ENCODE data around the gene F2RL1. TPM values are rescaled to one million over a fixed set of nuclear protein-coding genes. Genes with fewer than 3 reads are reported as not detected.

Gene F2RL1
- total and polyA plus RNA-seq, 2 of the 13 experiments (the other 11 are each of a cell fraction or from before 2014, with no cell fraction given): 9.9 to 23.0 TPM

DNA sequence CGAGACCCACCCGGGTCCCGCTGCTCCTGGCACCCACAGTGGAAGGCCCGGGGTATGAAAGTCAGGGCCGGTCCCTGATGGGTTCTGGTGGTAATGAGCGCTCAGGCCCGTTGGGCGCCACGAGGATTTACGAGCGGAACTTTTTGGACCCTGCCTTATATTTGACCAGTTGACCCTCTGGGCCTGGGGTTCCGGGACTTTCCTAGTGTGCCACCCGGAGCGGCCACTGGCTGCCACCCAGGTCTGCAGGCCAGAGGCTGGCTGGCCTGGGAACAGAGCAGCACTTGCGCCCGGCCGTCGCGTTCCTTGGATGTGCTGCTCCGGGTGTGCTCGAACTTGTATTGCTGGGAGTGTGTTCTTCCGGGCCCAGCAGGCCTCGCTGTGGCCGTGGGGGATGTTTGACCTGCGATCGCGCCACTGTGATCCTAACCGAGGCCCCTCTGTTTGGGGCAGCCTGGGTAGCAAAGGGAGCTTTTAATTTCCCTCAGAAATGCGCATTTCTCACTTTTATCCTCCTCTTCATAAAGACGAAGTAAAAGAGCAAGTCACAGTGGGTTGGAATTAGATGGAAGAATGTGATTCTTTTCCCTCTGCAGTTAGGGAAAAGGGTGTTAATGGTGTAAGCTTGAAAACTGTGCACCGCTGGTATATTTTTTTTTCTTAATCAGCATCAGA, 1.2 kb downstream of the F2RL1 start (continued):
- TF ChIP-seq ZNF343 (CRISPR knock-in tag; IDR thresholded peaks at IDR 0.05): no peak
- no peak for TF ChIP-seq FOSL2 (CRISPR knock-in tag; IDR thresholded peaks at IDR 0.05)
- TF ChIP-seq MTF1 (CRISPR knock-in tag; IDR thresholded peaks at IDR 0.05): no peak
- no peak for TF ChIP-seq CCDC6 (CRISPR knock-in tag; IDR thresholded peaks at IDR 0.05)
- TF ChIP-seq, protein P1, sequence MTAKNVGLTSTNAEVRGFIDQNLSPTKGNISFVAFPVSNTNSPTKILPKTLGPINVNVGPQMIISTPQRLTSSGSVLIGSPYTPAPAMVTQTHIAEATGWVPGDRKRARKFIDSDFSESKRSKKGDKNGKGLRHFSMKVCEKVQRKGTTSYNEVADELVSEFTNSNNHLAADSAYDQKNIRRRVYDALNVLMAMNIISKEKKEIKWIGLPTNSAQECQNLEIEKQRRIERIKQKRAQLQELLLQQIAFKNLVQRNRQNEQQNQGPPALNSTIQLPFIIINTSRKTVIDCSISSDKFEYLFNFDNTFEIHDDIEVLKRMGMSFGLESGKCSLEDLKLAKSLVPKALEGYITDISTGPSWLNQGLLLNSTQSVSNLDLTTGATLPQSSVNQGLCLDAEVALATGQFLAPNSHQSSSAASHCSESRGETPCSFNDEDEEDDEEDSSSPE (CRISPR knock-in tag; IDR thresholded peaks at IDR 0.05): no peak
- TF ChIP-seq GATA4 (IDR thresholded peaks at IDR 0.05; ENCODE audit: borderline replicate concordance, low read depth): no peak
- TF ChIP-seq NCOA5 (CRISPR knock-in tag; IDR thresholded peaks at IDR 0.05): no peak
- no peak for TF ChIP-seq POLR2AphosphoS2 (IDR thresholded peaks at IDR 0.05; ENCODE audit: low read depth, low read length)
- no peak for TF ChIP-seq NPAS2 (CRISPR knock-in tag; IDR thresholded peaks at IDR 0.05; ENCODE audit: borderline replicate concordance)
- no peak for TF ChIP-seq ZNF75D (CRISPR knock-in tag; IDR thresholded peaks at IDR 0.05; ENCODE audit: borderline replicate concordance)
- TF ChIP-seq ZFY (CRISPR knock-in tag; IDR thresholded peaks at IDR 0.05): peak; percentile 71
- TF ChIP-seq, protein P2, sequence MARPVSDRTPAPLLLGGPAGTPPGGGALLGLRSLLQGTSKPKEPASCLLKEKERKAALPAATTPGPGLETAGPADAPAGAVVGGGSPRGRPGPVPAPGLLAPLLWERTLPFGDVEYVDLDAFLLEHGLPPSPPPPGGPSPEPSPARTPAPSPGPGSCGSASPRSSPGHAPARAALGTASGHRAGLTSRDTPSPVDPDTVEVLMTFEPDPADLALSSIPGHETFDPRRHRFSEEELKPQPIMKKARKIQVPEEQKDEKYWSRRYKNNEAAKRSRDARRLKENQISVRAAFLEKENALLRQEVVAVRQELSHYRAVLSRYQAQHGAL (CRISPR knock-in tag; IDR thresholded peaks at IDR 0.05; ENCODE audit: not compliant biosample characterization): no peak
- no peak for TF ChIP-seq FOXO1 (CRISPR knock-in tag; IDR thresholded peaks at IDR 0.05)
- TF ChIP-seq, protein P3, sequence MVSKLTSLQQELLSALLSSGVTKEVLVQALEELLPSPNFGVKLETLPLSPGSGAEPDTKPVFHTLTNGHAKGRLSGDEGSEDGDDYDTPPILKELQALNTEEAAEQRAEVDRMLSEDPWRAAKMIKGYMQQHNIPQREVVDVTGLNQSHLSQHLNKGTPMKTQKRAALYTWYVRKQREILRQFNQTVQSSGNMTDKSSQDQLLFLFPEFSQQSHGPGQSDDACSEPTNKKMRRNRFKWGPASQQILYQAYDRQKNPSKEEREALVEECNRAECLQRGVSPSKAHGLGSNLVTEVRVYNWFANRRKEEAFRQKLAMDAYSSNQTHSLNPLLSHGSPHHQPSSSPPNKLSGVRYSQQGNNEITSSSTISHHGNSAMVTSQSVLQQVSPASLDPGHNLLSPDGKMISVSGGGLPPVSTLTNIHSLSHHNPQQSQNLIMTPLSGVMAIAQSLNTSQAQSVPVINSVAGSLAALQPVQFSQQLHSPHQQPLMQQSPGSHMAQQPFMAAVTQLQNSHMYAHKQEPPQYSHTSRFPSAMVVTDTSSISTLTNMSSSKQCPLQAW (CRISPR knock-in tag; IDR thresholded peaks at IDR 0.05): no peak
- no peak for TF ChIP-seq KDM6A (CRISPR knock-in tag; IDR thresholded peaks at IDR 0.05; ENCODE audit: low read depth)
- no peak for TF ChIP-seq XBP1 (CRISPR knock-in tag; IDR thresholded peaks at IDR 0.05)
- TF ChIP-seq, protein P4, sequence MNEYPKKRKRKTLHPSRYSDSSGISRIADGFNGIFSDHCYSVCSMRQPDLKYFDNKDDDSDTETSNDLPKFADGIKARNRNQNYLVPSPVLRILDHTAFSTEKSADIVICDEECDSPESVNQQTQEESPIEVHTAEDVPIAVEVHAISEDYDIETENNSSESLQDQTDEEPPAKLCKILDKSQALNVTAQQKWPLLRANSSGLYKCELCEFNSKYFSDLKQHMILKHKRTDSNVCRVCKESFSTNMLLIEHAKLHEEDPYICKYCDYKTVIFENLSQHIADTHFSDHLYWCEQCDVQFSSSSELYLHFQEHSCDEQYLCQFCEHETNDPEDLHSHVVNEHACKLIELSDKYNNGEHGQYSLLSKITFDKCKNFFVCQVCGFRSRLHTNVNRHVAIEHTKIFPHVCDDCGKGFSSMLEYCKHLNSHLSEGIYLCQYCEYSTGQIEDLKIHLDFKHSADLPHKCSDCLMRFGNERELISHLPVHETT (CRISPR knock-in tag; conservative IDR thresholded peaks at IDR 0.05): no peak
- TF ChIP-seq ZBTB7B (CRISPR knock-in tag; IDR thresholded peaks at IDR 0.05): no peak
- no peak for TF ChIP-seq ZSCAN30 (CRISPR knock-in tag; IDR thresholded peaks at IDR 0.05)
- TF ChIP-seq AKAP8 (CRISPR knock-in tag; IDR thresholded peaks at IDR 0.05): no peak
- peak; percentile 49; the same call in 1 of the 2 replicates for TF ChIP-seq MYC (CRISPR knock-in tag; IDR thresholded peaks at IDR 0.05; ENCODE audit: borderline replicate concordance)
- TF ChIP-seq, protein P5, sequence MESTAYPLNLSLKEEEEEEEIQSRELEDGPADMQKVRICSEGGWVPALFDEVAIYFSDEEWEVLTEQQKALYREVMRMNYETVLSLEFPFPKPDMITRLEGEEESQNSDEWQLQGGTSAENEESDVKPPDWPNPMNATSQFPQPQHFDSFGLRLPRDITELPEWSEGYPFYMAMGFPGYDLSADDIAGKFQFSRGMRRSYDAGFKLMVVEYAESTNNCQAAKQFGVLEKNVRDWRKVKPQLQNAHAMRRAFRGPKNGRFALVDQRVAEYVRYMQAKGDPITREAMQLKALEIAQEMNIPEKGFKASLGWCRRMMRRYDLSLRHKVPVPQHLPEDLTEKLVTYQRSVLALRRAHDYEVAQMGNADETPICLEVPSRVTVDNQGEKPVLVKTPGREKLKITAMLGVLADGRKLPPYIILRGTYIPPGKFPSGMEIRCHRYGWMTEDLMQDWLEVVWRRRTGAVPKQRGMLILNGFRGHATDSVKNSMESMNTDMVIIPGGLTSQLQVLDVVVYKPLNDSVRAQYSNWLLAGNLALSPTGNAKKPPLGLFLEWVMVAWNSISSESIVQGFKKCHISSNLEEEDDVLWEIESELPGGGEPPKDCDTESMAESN (CRISPR knock-in tag; conservative IDR thresholded peaks at IDR 0.05): 0 out of 2 replicates have a peak, but pooled peaks have one; percentile 0

Measured in HepG2 (cell line).